Measurements from ENCODE around the gene PLCL1.

PLCL1 gene

DNA sequence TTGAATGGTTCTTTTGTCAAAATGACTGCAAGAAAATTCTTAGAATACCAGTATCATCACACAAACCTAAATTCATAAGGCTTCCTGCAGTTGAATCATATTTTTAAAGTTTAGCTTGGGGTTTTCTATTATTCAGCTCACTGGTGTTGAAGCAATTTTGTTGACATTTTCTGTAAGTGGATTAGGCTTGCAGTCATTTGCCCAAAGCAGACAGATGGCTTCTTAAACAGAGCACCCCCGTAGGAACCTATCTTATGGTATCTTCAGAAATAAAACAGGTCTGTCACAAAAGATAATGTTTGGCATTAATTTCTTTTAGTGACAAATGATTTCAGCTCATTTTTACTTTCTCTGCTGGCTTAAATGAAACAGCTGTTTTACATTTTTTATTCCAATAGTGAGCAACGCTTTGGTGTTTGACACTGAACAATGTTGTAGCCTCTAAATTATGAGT is 331.1 kb downstream of the PLCL1 start:
- Histone ChIP-seq H3K27ac (no peak overlapping the region), H3K27me3 (replicated peaks) (no peaks in the 10 kb centered on the region), H3K4me3 (ENCODE audit: low read depth, low read length) (no peak overlapping the region), H3K36me3 (replicated peaks) (no peaks in the 10 kb centered on the region)
- TF ChIP-seq, protein P1, sequence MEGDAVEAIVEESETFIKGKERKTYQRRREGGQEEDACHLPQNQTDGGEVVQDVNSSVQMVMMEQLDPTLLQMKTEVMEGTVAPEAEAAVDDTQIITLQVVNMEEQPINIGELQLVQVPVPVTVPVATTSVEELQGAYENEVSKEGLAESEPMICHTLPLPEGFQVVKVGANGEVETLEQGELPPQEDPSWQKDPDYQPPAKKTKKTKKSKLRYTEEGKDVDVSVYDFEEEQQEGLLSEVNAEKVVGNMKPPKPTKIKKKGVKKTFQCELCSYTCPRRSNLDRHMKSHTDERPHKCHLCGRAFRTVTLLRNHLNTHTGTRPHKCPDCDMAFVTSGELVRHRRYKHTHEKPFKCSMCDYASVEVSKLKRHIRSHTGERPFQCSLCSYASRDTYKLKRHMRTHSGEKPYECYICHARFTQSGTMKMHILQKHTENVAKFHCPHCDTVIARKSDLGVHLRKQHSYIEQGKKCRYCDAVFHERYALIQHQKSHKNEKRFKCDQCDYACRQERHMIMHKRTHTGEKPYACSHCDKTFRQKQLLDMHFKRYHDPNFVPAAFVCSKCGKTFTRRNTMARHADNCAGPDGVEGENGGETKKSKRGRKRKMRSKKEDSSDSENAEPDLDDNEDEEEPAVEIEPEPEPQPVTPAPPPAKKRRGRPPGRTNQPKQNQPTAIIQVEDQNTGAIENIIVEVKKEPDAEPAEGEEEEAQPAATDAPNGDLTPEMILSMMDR (IDR thresholded peaks at IDR 0.05; ENCODE audit: low read depth, low read length, missing control alignments), result no peak
- no peak for DNase-seq
- in situ Hi-C loops (cut with HindIII; ENCODE audit: low pct_ligation_motif_present, low sequenced_read_pairs), result no loop called here

DNA sequence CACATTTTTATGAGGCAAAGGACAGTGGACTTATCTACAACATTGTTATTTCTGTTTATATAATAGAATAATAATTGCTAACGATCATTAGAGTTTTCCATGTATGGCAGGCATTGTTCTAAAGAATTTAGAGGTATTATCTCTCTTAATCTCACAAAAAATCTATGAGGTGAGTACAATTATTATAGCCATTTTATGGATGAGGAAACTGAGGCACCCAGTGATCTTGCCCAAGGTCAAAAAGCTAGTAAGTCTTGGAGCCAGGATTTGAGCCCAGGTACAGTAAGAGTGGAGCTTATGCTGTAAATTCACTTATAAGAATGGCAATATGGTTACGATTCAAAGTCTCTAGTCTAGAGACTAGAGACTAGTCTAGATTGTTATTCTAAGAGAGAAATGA is 331.7 kb downstream of the PLCL1 start:
- TF ChIP-seq, protein P1 (IDR thresholded peaks at IDR 0.05; ENCODE audit: low read depth, low read length, missing control alignments), result no peak
- Histone ChIP-seq H3K4me3 (ENCODE audit: low read depth, low read length) (no peak overlapping the region), H3K27me3 (replicated peaks) (no peaks in the 10 kb centered on the region), H3K36me3 (replicated peaks) (no peaks in the 10 kb centered on the region), H3K27ac (no peak overlapping the region)
- in situ Hi-C loops (cut with HindIII; ENCODE audit: low pct_ligation_motif_present, low sequenced_read_pairs), result no loop called here
- DNase-seq, result no peak

DNA sequence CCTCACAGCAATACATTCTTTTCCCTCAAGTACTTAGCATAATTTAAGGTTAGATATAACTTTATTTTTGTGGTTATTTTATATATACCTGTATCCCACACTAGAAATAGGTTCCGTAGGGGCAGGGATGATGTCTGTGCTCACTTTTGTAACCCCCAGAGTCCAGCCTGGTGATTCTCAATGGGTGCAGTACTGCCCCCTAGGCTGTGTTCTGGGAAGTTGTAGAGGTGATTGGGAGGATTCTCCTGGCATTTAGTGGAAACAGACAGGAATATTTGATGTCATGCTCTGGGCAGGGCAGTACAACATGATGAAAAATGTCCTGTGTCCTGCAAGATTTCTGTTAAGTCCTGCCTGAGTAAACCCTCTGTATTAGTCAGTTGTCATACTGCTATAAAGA is 333.3 kb downstream of the PLCL1 start:
- Histone ChIP-seq H3K27me3 (replicated peaks) (no peaks in the 10 kb centered on the region), H3K36me3 (replicated peaks) (no peaks in the 10 kb centered on the region), H3K27ac (no peak overlapping the region), H3K4me3 (ENCODE audit: low read depth, low read length) (no peak overlapping the region)
- TF ChIP-seq, protein P1 (IDR thresholded peaks at IDR 0.05; ENCODE audit: low read depth, low read length, missing control alignments), result peak; percentile 35
- in situ Hi-C loops (cut with HindIII; ENCODE audit: low pct_ligation_motif_present, low sequenced_read_pairs), result no loop called here
- DNase-seq, result no peak

DNA sequence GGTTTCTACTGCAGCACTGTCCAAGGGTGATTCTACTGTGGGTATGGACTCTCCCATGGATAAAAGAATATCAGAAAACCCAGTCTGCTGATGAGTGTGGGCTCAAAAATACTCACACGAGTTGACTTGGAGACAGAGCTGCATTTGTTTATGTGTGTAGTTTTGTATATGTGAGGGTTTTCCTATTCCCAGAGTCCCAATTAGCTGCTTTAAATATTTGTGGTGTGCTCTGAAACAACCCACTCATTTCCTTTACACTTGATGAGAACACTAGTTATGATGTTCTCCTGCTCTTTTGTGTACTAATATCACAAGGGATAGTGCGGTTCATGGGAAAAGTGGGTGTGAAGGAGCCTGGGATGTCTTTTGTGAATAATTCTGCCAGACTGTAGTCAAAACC is 337.3 kb downstream of the PLCL1 start:
- no peak for DNase-seq
- in situ Hi-C loops (cut with HindIII; ENCODE audit: low pct_ligation_motif_present, low sequenced_read_pairs), result no loop called here
- no peaks in the 10 kb centered on the region for H3K27me3 ChIP-seq (replicated peaks)
- TF ChIP-seq, protein P1 (IDR thresholded peaks at IDR 0.05; ENCODE audit: low read depth, low read length, missing control alignments), result no peak
- no peaks in the 10 kb centered on the region for H3K36me3 ChIP-seq (replicated peaks)
- no peak overlapping the region for H3K4me3 ChIP-seq (ENCODE audit: low read depth, low read length)
- H3K27ac ChIP-seq, result no peak overlapping the region

DNA sequence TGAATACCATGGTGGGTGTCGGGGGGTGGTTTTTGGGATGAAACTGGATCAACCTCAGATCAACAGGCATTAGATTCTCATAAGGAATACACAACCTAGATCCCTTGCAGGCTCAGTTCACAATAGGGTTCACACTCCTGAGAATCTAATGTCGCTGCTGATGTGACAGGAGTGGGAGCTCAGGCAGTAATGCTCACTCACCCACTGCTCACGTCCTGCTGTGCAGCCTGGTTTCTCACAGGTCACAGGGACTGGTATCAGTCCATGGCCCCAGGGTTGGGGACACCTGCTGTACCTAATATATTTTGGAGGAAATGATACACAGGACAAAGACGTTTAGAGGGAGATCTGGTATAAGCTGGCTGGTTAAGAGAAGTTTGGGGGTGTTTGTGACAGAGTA is 338.8 kb downstream of the PLCL1 start:
- in situ Hi-C loops (cut with HindIII; ENCODE audit: low pct_ligation_motif_present, low sequenced_read_pairs), result no loop called here
- Histone ChIP-seq H3K36me3 (replicated peaks) (no peaks in the 10 kb centered on the region), H3K27me3 (replicated peaks) (no peaks in the 10 kb centered on the region), H3K4me3 (ENCODE audit: low read depth, low read length) (no peak overlapping the region), H3K27ac (no peak overlapping the region)
- TF ChIP-seq, protein P1 (IDR thresholded peaks at IDR 0.05; ENCODE audit: low read depth, low read length, missing control alignments), result no peak
- no peak for DNase-seq

DNA sequence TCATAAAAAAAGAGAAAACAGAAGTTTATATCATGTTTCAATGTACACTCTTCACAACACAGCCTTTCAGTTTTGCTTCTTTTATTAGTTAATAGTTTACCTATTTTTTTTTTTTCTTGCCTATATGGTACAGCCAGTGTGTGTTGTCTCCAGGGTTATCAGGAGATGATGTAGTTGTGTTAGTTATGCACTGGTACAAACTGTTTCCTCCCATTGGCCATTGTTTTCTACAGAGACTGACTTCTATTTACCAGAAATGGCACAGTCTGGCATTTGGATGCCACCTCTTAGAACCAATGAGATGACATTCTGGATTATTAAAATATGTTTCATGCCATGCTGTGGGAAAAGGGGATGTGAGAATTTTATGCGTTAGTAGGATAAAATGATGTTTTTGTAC is 339.4 kb downstream of the PLCL1 start:
- Histone ChIP-seq H3K4me3 (ENCODE audit: low read depth, low read length) (no peak overlapping the region), H3K36me3 (replicated peaks) (no peaks in the 10 kb centered on the region), H3K27ac (no peak overlapping the region), H3K27me3 (replicated peaks) (no peaks in the 10 kb centered on the region)
- TF ChIP-seq, protein P1 (IDR thresholded peaks at IDR 0.05; ENCODE audit: low read depth, low read length, missing control alignments), result no peak
- in situ Hi-C loops (cut with HindIII; ENCODE audit: low pct_ligation_motif_present, low sequenced_read_pairs), result no loop called here
- no peak for DNase-seq
